ENCODE results near the gene ARHGEF7.

GRCh38 chr13:111219950-111220349, 104.8 kb downstream of the ARHGEF7 start:
- TF ChIP-seq CTCF (conservative IDR thresholded peaks at IDR 0.05; ENCODE audit: low read length) = no peak
- no peak for TF ChIP-seq EZH2phosphoT487 (IDR thresholded peaks at IDR 0.05; ENCODE audit: borderline replicate concordance, low read depth, low read length)
